GM21528 (cell line): ENCODE results near the gene SETDB1.
"Not testable (repeated sequence)": the region's sequence is repeated elsewhere in the genome, so short reads cannot be mapped to it uniquely, and the experiment has no call there.

Experiments used
- ATAC-seq: cut with Tn5 transposase; IDR thresholded peaks from one replicate; pipeline ENCODE4 v1.9.1; 2021; ENCODE audit warnings: mild to moderate bottlenecking, moderate library complexity; ENCODE audit not compliant: unreplicated experiment, low FRiP score

Gene SETDB1

DNA sequence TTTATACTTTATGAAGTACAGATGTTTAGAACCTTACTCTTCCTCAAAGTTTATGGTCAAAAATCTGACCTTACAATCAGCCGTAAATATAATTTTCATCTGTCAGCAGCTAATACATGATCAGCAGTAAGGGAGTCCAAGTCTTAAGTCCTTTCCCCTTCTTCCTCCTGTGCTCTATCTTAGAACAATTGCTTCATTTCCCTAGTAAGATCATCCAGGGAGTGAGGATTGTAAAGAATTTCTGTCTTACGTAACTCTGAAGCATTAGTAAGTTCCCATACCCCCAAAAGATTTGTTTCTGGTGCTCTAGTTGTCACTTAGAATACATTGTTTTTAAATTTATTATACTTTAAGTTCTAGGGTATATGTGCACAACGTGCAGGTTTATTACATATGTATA lies 2.1 kb downstream of the SETDB1 start:
- ATAC-seq = no peak

DNA sequence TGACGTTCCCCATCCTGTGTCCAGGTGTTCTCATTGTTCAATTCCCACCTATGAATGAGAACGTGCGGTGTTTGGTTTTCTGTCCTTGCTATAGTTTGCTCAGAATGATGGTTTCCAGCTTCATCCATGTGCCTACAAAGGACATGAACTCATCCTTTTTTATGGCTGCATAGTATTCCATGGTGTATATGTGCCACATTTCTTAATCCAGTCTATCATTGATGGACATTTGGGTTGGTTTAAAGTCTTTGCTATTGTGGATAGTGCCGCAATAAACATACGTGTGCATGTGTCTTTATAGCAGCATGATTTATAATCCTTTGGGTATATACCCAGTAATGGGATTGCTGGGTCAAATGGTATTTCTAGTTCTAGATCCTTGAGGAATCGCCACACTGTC lies 2.6 kb downstream of the SETDB1 start:
- ATAC-seq = not testable (repeated sequence)

DNA sequence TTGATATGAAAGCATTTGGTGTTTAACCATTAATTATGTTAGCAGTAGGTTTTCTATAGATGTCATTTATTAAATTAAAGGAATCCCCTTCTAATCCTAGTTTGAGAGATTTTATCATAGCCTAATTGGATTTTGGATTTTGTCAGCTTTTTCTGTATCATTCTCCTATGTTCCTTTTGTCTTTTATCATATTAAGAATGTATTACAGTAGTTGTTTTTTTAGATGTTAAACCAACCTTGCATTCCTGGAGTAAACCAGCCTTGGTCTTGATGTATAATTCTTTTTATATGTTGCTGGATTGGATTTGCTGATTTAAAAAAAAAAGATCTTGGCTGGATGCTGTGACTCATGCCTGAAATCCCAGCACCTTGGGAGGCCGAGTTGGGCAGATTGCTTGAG lies 5.6 kb downstream of the SETDB1 start:
- no peak for ATAC-seq

DNA sequence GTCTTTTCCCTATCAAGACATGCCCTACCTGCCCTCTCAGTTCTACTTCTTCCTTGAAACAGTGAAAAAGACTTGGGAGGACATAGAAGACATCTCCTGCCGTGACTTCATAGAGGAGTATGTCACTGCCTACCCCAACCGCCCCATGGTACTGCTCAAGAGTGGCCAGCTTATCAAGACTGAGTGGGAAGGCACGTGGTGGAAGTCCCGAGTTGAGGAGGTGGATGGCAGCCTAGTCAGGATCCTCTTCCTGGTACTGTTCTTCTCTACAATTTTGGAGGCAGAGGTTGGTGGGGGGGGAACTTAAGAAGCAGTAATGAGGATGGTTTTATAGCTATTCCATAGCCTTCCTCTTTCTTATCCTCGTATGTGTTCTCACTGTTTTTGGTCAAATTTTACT lies 18.7 kb downstream of the SETDB1 start:
- no peak for ATAC-seq

DNA sequence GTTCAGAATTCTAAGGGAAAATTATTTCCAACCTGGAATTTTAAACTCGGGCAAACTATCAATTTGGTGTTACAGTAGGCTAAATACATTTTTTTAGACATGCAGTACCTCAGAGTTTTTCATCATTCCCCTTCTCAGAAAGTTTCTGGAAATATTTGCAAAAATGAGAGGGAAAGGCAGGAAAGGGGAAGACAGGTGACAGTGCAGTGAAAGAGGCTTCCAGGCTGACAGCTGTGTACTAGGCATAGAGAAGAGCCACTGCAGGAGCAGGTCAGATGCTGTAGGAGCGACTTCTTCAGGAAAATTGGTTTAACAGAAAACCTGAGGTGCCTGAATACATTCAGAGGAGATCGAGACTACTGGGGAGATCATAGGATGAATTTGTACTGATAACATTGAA lies 28.5 kb downstream of the SETDB1 start:
- no peak for ATAC-seq

DNA sequence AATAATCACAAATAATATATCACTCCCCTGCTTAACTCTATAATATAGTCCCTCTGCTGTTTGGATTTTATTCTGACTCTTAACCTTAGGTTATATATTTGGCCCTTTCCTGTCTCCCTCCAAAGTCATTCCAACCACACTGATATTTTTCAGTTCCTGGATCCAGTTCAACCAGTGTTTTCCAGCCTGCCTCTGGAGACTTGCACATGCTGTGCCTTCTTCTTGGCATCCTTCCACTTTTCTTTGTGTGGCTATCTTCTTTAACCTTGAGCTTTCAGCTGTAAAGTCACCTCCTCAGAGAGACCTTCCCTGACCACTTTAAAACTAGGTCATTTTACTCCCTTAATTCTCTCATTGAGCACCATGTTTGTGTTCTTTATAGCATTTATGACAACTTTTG lies 29.1 kb downstream of the SETDB1 start:
- no peak for ATAC-seq

DNA sequence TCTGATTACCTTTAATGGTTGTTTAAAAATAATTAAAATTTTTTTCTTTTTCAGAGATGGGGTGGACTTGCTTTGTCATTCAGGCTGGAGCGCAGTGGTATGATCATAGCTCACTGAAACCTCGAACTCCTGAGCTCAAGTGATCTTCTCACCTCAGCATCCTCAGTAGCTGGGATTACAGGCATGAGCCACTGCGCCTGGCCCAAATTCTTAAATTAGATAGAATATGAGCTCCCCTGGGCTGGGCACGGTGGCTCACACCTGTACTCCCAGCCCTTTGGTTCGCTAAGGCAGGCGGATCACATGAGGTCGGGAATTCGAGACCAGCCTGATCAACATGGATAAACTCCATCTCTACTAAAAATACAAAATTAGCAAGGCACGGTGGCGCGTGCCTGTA lies 31.5 kb downstream of the SETDB1 start:
- no peak for ATAC-seq

DNA sequence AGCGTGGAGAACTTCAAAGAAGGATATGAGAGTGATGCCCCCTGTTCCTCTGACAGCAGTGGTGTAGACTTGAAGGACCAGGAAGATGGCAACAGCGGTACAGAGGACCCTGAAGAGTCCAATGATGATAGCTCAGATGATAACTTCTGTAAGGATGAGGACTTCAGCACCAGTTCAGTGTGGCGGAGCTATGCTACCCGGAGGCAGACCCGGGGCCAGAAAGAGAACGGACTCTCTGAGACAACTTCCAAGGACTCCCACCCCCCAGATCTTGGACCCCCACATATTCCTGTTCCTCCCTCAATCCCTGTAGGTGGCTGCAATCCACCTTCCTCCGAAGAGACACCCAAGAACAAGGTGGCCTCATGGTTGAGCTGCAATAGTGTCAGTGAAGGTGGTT lies 34.5 kb downstream of the SETDB1 start:
- no peak for ATAC-seq

DNA sequence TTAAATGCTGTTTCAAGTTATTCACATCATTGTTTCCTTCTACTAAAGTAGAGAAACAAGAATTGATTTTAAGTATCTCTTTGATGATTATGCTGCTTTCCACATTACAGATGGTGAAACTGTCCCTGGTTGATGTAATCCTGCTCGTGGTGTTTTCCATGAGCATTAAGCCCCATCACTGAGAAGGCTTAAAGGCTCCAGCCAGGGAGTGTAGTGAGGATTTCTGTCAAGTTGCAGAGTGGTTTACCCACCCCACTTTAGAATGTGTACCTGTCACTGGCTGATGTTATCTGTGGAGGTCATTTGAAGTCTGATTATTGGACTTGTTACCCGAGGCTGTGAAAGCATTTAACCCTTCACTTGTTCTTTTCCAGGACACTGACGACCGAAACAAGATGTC lies 35.6 kb downstream of the SETDB1 start:
- no peak for ATAC-seq

DNA sequence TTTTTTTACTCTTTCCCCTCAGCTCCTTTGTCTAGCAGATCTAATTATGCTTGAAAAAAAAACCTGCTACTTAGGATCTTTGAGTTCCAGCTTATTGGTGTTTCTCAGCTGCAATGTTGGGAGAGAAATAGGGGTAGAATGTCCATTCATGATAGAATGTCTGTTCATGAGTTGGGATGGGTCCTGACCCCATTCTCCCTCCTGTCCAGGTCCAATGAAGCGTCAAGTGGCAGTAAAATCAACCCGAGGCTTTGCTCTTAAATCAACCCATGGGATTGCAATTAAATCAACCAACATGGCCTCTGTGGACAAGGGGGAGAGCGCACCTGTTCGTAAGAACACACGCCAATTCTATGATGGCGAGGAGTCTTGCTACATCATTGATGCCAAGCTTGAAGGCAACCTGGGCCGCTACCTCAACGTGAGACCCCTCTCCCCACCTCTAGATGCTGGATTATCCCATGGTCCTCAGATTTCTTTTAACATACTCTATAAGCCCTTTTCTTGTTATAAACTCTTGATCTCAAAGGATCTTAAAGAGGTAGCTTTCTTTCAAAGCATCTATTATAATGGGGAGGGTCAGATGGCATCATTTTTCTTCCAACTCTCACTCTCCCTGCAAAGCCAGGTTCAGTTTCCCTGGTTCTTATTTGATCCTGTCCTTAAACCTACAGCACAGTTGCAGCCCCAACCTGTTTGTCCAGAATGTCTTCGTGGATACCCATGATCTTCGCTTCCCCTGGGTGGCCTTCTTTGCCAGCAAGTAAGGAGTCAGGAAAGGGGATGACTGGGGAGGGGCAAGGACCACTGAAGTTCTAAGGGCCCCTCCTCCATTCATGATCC lies 37.4 kb downstream of the SETDB1 start:
- ATAC-seq = no peak

DNA sequence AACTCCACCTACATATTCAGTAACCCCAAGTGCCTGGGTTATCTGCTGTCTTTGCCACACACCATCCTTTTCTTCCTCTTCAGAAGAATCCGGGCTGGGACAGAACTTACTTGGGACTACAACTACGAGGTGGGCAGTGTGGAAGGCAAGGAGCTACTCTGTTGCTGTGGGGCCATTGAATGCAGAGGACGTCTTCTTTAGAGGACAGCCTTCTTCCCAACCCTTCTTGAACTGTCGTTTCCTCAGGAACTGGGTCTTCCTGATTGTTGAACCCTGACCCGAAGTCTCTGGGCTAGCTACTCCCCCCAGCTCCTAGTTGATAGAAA lies 38.0 kb downstream of the SETDB1 start:
- ATAC-seq = no peak

DNA sequence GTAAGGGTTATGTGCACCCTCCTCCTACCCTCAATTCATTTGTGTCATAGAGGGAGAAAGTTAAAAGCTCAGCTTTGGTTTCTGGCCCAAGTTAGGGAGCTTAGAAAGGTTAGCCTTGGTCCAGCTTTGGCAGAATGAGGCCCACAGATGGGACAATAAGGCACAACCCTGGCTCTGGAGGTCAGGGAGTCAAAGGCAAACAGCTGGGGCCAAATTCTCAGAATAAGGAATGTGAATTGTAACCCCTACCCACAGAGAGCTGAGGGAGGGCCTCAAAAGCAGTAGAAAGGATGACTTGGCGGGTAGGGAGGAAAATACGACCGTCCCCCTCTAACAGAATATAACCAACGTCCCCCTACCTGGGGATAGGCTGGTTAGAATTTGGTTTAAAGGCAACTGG lies 39.4 kb downstream of the SETDB1 start:
- no peak for ATAC-seq

DNA sequence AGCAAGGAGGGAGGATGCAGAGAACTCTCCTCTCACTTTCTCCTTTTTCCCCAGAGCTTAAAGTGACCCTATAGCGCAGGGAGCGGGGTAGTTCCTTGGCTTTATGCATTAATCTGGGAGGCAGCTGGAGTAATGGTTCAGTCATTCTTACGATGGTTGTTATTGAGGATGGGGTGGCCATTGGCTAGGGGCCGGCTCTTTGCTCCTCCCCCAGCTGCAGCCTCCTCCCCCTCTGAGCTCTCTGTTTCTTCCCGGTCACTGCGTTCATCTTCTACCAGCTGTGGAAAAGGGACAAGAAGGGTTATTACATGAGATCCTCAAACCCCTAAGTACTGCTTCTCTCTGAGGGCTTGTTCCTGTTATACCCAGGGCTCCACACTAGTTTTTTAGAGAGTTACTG lies 39.8 kb downstream of the SETDB1 start:
- no peak for ATAC-seq

DNA sequence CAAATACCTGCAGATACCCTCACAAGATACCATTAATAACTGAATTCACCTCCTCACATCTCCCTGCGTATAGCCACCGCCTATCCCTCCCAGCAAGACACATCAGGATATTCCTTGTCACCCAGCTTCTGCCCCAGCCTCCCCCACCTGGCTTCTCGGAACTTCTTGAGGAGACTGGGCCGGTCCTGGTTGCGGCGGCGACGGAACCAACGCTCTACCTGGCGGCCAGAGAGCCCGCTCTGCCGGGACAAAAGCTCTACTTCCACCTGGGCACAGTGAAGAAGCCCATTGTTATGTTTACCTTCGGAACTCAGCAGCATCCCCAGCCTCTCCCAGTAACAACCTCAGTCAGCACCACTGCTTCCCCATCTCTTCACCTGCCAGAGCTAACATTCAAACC lies 41.8 kb downstream of the SETDB1 start:
- no peak for ATAC-seq

DNA sequence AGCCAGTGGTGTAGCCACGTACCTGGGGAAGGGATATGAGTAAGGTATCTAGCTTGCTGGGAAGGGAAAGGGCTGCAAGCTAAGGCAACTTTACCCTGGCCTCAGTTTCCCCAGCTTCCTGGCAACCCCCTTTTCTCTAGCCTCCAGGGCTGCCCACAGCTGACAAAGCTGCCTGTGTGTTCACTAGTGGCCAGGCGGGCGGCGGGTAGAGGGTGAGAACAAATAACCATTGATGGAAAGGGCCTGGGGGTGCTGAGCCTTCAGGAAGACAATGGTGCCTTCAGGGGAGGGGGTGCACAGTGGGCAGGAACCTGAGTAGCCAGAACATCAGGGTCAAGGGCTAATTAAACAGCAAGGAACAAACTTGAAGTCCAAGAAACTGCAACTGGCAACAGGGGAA lies 42.3 kb downstream of the SETDB1 start:
- ATAC-seq = no peak

DNA sequence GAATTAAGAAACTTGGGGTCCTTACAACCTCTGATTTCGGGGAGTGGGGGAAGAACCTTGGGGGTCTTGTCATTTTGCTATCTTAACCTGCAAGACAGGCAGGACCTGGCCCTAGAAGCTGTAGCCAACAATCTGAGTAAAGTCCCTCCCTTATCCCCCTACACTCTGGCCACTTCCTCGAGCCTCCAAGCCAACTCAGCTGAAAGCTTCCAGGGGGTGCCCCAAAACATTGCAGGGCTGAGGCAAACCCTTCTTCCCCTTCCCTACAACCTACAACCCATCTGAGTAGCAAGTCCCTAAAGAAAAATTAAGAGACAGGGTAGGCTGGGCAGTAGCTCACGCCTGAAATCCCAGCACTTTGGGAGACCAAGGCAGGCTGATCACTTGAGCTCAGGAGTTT lies 43.5 kb downstream of the SETDB1 start:
- ATAC-seq = no peak

DNA sequence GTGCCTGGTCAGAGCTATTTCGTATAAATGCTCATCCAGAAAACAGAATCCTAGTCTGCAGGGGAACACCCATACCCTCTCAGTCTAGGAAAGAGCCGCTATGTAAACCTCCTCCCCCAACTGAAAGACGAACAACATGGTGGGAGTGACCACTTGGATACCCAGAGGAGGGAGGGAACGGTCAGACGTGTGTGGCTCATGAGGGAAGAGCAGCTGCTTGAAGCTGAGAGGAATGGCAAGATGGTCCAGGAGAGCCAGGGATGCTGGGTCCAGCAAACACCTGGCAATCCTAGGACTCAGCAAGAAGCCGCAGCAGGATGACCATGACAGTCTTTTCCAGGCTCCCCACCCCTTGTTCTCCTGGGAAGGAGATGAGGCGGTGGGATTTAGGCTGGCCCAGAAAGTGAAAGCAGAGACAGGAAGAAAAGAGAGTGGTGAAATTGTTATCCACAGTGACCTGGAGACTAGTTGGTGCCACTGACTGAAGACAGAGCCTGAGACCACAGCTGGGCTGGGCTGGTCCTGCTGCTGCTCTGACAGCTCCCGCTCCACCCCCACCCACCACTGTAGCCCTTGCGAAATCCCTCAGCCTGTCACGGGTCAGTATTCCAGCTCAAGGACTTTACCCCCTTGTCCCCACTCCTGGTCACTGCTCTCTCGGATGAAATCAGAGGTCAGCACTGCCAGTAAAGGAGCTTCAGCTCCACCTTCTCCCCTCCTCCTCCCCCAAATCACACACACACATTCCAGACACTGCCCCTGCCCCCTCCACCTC lies 44.8 kb downstream of the SETDB1 start:
- no peak for ATAC-seq

DNA sequence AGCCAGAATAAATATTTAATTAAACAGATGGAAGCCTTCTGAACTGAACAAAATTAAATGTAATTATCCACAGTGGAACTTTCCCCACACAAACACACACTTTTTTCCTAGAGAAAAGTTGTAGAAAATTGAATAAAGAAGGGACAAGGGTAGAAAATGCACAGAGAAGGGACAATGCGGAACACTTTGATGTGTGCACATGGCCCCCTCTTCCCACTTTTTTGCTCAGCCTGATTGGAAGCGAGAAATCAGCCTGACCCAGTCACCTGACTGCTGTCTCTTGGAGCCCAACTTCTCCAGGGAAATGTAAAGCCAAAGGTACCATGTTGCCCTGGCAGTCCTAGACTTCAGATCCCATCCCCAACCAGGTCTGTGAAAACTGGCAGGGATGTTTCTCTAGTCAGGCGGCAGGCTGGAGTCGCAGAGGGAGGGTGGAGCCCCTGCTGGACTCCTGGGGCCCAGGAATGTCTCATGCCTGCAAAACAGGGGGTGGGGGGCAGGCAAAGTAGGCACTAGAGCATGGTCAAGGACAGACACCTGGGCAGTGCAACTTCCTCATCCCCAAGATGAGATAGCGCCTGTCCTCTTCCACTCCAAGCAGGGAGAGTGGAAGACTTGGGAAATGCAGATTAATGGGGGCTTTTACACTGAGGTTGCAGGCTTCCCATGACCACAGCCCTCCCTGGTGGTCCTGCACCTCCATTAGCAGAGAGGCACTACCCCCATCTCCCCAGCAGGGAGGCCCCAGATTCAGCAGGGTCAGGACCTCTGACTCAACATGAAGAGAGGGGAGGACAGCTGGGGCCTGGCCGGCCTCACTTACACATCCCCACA lies 45.6 kb downstream of the SETDB1 start:
- ATAC-seq = no peak

DNA sequence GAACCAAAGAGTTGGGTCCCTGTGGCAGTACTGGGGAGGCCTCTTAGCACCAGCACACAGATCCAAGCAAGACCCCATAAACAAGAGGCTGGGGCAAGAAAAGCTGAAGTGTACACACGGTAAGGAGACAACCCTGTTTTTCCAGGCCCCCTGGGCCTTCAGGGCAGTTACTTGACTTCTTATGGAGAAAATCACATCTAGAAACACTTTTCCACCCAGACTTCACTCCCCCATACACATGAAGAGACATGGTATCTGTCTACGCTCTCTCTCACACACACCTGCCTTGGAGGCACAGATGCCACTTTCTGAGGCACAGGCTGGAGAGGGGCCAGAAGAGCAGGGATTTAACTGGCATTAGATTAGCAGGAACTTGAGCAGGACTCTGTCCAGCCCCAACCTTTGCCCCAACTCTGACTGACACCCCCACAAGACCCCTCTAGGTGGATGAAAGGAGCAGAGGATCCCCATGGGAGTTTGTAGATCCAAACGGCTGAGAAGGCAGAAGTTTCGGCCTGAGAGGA lies 46.3 kb downstream of the SETDB1 start:
- ATAC-seq = no peak

DNA sequence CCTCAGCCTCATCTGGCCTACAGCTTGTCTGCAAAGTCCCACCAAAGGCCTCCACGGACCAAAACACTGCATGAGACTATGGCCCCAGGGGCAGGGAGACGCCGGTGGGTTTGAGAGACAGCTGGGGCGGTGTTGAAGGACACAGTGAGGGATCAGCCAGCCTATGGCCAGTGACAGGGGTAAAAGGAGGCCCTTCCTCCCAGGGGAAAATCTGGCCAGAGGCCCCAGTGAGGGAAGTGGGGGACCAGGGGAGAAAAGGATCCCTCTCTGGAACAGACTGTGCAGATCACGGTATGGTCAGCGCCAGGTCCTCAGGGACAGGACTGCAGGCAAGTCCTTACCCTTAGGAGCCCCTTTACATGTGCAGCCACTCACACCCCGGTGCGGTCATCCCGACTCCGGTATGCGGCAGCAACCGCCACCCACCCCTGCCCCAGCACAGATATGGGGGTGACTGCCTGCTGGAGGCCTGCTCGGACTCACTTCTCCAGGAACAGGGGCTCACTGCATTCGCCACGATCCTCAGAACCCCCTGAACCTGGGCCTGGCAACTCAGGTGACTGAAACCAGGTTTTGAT lies 47.2 kb downstream of the SETDB1 start:
- ATAC-seq = no peak
